ENCODE results near the gene SLC35A5.

DNA sequence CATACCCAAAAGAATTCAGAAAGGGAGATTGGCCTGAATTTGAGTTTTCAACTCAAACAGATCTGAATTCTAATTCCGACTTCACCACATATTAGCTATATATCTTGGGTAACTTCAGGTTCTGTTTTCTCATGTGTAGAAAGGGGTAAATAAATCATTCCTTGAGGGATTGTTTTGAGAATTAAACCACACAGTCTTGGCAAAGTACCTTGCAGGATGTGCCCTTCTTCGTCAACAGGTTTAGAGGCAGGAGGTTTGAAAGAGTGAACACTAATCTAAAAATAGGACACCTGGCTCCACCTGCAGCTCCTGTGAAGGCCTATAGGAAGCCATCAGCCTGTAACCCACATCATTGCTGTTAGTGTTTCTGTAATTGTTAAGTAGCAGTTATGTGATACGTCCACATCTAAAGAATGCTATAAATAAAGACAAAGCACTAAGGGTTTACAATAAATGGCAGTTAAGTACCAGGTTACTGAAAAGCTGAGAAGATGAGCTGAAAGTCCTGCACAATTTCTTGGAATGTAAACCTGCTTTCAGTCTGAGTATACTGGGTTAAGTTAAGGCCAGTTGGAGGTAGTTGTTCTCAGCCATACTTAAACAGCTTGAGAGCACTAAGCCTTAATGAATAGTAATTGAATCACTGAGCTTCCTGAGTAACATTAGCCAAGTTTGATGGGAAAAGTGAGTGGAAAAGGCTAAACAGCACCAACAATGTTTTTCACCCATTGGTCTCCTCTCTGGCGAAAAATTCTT is 73.1 kb downstream of the SLC35A5 start:
- TF ChIP-seq, protein P1, sequence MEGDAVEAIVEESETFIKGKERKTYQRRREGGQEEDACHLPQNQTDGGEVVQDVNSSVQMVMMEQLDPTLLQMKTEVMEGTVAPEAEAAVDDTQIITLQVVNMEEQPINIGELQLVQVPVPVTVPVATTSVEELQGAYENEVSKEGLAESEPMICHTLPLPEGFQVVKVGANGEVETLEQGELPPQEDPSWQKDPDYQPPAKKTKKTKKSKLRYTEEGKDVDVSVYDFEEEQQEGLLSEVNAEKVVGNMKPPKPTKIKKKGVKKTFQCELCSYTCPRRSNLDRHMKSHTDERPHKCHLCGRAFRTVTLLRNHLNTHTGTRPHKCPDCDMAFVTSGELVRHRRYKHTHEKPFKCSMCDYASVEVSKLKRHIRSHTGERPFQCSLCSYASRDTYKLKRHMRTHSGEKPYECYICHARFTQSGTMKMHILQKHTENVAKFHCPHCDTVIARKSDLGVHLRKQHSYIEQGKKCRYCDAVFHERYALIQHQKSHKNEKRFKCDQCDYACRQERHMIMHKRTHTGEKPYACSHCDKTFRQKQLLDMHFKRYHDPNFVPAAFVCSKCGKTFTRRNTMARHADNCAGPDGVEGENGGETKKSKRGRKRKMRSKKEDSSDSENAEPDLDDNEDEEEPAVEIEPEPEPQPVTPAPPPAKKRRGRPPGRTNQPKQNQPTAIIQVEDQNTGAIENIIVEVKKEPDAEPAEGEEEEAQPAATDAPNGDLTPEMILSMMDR (IDR thresholded peaks at IDR 0.05), result no peak
- TF ChIP-seq POLR2AphosphoS5 (IDR thresholded peaks at IDR 0.05), result no peak
